Neural progenitor cell (in vitro differentiated cells): Measurements from ENCODE around the gene PGM5.
"Not testable (repeated sequence)": the region's sequence is repeated elsewhere in the genome, so short reads cannot be mapped to it uniquely, and the experiment has no call there.

Source experiments
- CTCF ChIP-seq: fragments of 200-600 bp; sonication (generic); IDR thresholded peaks from 2 replicates; pipeline ENCODE4 v1.5.1; 2017; ENCODE audit warnings: antibody characterized with exemption, mild to moderate bottlenecking
- EZH2phosphoT487 ChIP-seq: fragments of 200-600 bp; sonication (generic); IDR thresholded peaks from 2 replicates; pipeline ENCODE4 v1.6.1; 2017; ENCODE audit warnings: antibody characterized with exemption

DNA sequence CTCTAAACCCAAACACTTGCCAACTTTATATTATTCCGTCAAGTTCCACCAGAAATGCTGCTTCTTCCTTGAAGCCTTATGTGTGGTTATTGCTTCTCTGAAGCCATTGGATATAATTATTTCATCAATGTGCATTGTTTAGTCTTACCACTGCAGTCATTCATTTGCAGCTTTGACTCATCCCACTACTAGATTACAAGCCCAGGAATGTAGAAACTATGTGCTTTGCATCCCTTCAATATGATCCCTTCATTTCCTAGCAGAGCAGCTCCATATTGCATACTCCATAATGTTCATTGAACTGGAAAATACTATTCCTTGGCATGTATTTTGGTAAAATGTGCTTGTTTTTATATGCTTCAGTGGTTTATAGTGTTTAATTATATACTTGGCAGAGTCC is 34.3 kb downstream of the PGM5 start:
- not testable (repeated sequence) for TF ChIP-seq CTCF, EZH2phosphoT487
